Aorta (tissue), 5 donors: ENCODE data around the gene CDC42SE2. TPM values are rescaled to one million over a fixed set of nuclear protein-coding genes. Genes with fewer than 3 reads are reported as not detected.

ENCODE experiments used
- ATAC-seq: fragments of 200-7000 bp; cut with Tn5 transposase; one replicate; pipeline ENCODE4 v1.9.1; 2022; ENCODE audit warnings: moderate library complexity; ENCODE audit not compliant: low FRiP score
- DNase-seq, 2 donors: peaks; one replicate each; pipeline ENCODE4 v3.0.0-alpha.2; 2020
- H3K27ac ChIP-seq, 2 donors: one replicate each; pipeline ENCODE4 v1.5.1; 2013; ENCODE audit warnings: low read length in 2 of 2, mild to moderate bottlenecking in 2 of 2, moderate library complexity in 2 of 2, control low read depth in 1 of 2, inconsistent platforms in 1 of 2, low read depth in 1 of 2
- H3K27me3 ChIP-seq, 2 donors: one replicate each; pipeline ENCODE4 v1.6.1; 2013; ENCODE audit warnings: control low read depth in 1 of 2, low read length in 1 of 2, mild to moderate bottlenecking in 1 of 2, moderate library complexity in 1 of 2; ENCODE audit not compliant: insufficient read depth in 2 of 2, control insufficient read depth in 1 of 2
- H3K36me3 ChIP-seq, 2 donors: one replicate each; pipeline ENCODE4 v1.6.1; 2013; ENCODE audit warnings: control low read depth in 1 of 2, low read length in 1 of 2, mild to moderate bottlenecking in 1 of 2; ENCODE audit not compliant: insufficient read depth in 2 of 2, control insufficient read depth in 1 of 2
- H3K4me1 ChIP-seq, 2 donors: one replicate each; pipeline ENCODE4 v1.6.1; 2013; ENCODE audit warnings: low read length in 2 of 2, control low read depth in 1 of 2, mild to moderate bottlenecking in 1 of 2, moderate library complexity in 1 of 2; ENCODE audit not compliant: insufficient read depth in 2 of 2, control insufficient read depth in 1 of 2
- H3K4me3 ChIP-seq, 2 donors: one replicate each; pipeline ENCODE4 v1.5.1; 2013; ENCODE audit warnings: low read length in 2 of 2, control low read depth in 1 of 2, mild to moderate bottlenecking in 1 of 2
- H3K9me3 ChIP-seq: one replicate; pipeline ENCODE4 v1.6.1; 2013; ENCODE audit warnings: mild to moderate bottlenecking, low read length; ENCODE audit not compliant: control insufficient read depth
- WGBS, 2 donors: extraction: QIAGEN DNeasy Blood & Tissue Kit; methylation state at CpG; one replicate each; pipeline ENCODE4 v1.1.7; 2013; 5-methylcytosine and 5-hydroxymethylcytosine counted together
- intact Hi-C, 2 donors: fragments of 100-400 bp; cut with DNase I; formaldehyde crosslinking; loops; one replicate each; pipeline versions ENCODE4 v1.14.2 to v1.15.0; 2022
- polyA plus RNA-seq, 2 donors: library from polyadenylated mRNA; stranded (reverse); fragments of 200-250 nt; gene quantifications; one replicate each; pipeline ENCODE4 v1.2.3, GENCODE V29; 2013
- total RNA-seq, 2 donors: library from RNA; stranded (reverse); fragmentation: NEBNext Ultra II Directional; extraction: Animal tissue kit (Norgen Biotek cat#: 25700); gene quantifications; one replicate each; pipeline ENCODE4 v1.2.1, GENCODE V29; 2021
- donor health status: healthy with polysubstance abuse.
- donor health status: Bipolar disorder and iron deficiency.
- donor health status: DM: no; HTN: no; CAD: no.
- donor health status: DM: no; HTN: no; CAD: no.
- donor health status: DM: yes; HTN: yes; CAD: no.

CDC42SE2 gene
- total and polyA plus RNA-seq, 4 donors = 12.1 to 30.2 (median 23.0) TPM

DNA sequence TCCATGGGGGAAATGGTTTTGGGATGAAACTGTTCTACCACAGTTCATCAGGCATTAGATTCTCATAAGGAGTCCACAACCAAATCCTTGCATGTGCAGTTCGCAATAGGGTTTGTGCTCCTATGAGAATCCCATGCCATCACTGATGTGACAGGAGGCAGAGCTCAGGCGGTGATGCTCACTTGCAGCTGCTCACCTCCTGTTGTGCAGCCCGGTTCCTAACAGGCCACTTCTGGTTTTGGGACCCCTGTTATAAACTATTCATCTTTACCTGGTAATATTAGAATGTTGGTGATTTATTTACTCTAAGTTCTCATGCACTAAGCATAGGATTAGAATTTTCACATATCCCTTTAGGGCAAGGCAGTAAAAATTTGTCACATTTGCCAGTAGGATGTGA, 122.3 kb downstream of the CDC42SE2 start:
- 98 to 99% methylated on average over 3 of the region's 3 CpGs for WGBS, 2 donors
- Histone ChIP-seq H3K4me3 (no peak overlapping the region), H3K9me3 (no peaks in the 10 kb centered on the region), H3K36me3 (peaks cover 0 to 2% of the 10 kb centered on the region in 2 donors), H3K27me3 (no peaks in the 10 kb centered on the region), H3K4me1 (peaks cover 0 to 2% of the 10 kb centered on the region in 2 donors), H3K27ac (no peak overlapping the region)
- intact Hi-C loops = no loop called here
- DNase-seq (no peak), ATAC-seq (no peak)

DNA sequence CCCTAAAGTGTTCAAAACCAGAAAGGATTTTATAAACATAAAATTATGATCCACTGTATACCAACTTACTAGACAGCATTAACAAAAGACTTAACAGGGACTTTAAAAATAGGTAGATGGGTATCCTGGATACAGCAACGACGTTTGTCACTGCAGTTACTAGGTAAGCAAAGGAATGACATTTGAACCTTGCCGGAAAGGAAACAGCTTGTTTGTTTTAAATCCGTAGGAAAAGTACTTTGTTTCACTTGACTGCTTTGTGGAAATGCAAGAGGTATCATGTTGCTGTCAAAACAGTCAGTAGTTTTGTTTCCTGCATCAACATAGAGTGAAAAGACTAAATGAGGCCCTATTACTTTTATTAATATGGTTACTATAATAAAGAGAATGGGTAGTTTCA, 122.9 kb downstream of the CDC42SE2 start:
- ATAC-seq (no peak), DNase-seq (no peak)
- H3K4me1 ChIP-seq = peaks cover 0 to 2% of the 10 kb centered on the region in 2 donors
- H3K9me3 ChIP-seq = no peaks in the 10 kb centered on the region
- no peak overlapping the region for H3K4me3 ChIP-seq
- H3K36me3 ChIP-seq = peaks cover 0 to 2% of the 10 kb centered on the region in 2 donors
- H3K27ac ChIP-seq = no peak overlapping the region
- intact Hi-C loops = no loop called here
- H3K27me3 ChIP-seq = no peaks in the 10 kb centered on the region
- WGBS, 2 donors = 24 to 25% methylated on average over 4 of the region's 4 CpGs

DNA sequence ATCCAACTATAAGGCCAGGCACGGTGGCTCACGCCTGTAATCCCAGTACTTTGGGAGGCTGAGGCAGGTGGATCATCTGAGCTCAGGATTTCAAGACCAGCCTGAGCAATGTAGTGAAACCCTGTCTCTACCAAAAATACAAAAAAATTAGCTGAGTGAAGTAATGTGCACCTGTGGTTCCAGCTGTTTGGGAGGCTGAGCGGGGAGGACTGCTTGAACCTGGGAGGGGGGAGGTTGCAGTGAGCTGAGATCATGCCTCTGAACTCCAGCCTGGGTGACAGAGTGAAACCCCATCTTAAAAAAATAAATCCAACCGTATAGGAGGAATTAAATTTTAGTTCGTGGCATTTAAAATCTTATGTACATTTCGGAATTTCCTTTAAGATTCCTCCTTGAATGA, 123.4 kb downstream of the CDC42SE2 start:
- DNase-seq = no peak
- H3K4me3 ChIP-seq = no peak overlapping the region
- intact Hi-C loops = no loop called here
- H3K27ac ChIP-seq = no peak overlapping the region
- no peaks in the 10 kb centered on the region for H3K9me3 ChIP-seq
- H3K36me3 ChIP-seq = peaks cover 0 to 2% of the 10 kb centered on the region in 2 donors
- WGBS, 2 donors = 87 to 92% methylated on average over 6 of the region's 6 CpGs
- peaks cover 0 to 2% of the 10 kb centered on the region in 2 donors for H3K4me1 ChIP-seq
- no peak for ATAC-seq
- H3K27me3 ChIP-seq = no peaks in the 10 kb centered on the region

DNA sequence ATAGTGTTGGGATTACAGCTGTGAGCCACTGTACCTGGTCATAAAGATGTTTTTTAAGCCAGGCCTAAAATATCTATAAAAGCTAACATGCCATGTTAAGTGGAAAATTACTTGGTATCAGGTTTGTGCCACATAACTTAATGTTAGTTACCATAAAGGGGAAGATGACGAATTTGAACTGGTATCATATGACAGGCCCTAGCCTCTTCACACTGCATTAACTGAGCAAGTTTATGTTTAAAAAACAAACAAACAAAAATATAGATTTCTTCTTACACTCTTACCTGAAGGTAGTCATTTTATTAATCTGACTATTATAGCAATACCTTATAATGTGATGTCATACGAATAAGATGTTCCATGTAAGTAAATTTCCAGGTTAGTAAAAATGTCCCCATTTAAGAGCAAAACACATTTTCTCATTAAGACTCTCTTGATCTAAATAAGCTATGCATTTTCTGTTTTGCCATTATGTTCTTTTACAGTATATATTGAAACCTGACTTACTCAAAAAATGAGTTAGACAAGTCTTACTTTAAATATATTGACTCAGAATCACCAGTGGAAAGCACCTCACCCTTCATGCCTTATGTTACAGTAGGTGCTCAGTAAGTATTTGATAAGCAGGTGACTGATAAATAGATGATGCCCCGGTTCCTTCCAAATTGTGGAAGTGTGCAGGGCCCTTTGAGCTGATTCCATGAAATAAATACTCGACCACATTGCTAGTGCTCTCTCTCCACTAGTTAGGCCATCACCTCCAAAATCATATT, 125.4 kb downstream of the CDC42SE2 start:
- 90 to 92% methylated on average over 4 of the region's 4 CpGs for WGBS, 2 donors
- H3K9me3 ChIP-seq = no peaks in the 10 kb centered on the region
- no peak overlapping the region for H3K27ac ChIP-seq
- DNase-seq = no peak
- H3K36me3 ChIP-seq = peaks cover 0 to 2% of the 10 kb centered on the region in 2 donors
- no peak overlapping the region for H3K4me3 ChIP-seq
- intact Hi-C loops = no loop called here
- no peaks in the 10 kb centered on the region for H3K27me3 ChIP-seq
- peaks cover 5 to 7% of the 10 kb centered on the region in 2 donors for H3K4me1 ChIP-seq
- ATAC-seq = no peak

DNA sequence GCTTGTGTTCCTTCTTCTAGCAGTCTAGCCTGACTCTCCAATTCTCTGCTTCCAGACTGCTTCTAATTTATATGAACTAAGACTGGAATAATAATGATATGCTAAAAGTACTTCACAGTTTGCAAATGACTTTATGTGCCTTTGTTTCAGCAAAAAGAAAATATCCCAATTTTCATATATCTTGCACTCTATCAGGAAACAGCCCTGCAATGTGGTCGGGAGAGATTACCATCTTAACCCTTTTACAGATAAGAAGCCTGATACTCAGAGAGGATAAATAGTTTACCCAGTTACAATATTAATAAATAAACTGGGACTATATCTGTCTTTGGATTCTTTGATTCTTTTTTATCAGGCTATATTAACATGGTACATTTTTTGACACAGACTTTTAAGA, 126.0 kb downstream of the CDC42SE2 start:
- Histone ChIP-seq H3K9me3 (no peaks in the 10 kb centered on the region), H3K27me3 (no peaks in the 10 kb centered on the region), H3K4me1 (peaks cover 5 to 7% of the 10 kb centered on the region in 2 donors), H3K36me3 (peaks cover 0 to 2% of the 10 kb centered on the region in 2 donors), H3K4me3 (no peak overlapping the region), H3K27ac (no peak overlapping the region)
- no peak for ATAC-seq
- 57 to 78% methylated on average over 1 of the region's 1 CpG for WGBS, 2 donors
- intact Hi-C loops = loop anchor here (10.0 kb wide), 2 partner anchors 125 to 225 kb away; partner anchors contain the start of genes CDC42SE2 (in 2 of the 2) and HINT1 (in 1 of the 2)
- no peak for DNase-seq

DNA sequence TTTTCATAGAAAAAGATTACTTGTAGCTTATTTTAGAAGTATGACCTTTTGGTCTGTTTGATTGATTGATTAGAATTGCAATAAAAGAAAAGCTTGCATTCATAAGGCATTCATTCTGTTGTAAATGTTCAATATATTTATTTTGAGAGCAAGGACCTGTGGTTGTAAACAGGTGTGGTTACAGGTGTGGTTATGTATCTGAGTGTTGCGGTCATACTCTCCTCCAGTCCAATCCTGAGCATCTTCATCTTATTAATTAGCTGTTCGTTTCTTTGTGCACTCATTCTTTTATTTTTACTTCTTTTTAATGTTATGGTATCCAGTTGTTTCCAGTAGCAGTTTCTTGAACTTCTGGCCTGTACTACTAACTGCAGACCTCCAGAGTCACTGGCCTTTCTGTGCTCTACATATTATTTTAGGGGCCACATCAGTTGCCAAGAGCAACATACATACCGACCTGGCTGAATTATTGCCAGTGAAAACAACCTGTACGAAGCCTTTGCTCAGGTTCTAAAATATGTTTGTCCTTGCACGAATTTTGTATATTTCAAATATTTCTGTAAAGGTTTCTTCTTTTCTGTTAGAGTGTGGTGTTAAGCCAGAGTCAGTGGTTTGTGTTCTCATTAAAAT, 128.7 kb downstream of the CDC42SE2 start:
- Histone ChIP-seq H3K36me3 (peaks cover 0 to 2% of the 10 kb centered on the region in 2 donors), H3K4me1 (peaks cover 3 to 7% of the 10 kb centered on the region in 2 donors), H3K27me3 (no peaks in the 10 kb centered on the region), H3K4me3 (no peak overlapping the region), H3K27ac (no peak overlapping the region), H3K9me3 (no peaks in the 10 kb centered on the region)
- DNase-seq = no peak
- ATAC-seq = no peak
- WGBS, 2 donors = 35 to 39% methylated on average over 5 of the region's 5 CpGs
- intact Hi-C loops = loop anchor here (10.0 kb wide), 2 partner anchors 128 to 228 kb away; partner anchors contain the start of genes CDC42SE2 (in 2 of the 2) and HINT1 (in 1 of the 2)

DNA sequence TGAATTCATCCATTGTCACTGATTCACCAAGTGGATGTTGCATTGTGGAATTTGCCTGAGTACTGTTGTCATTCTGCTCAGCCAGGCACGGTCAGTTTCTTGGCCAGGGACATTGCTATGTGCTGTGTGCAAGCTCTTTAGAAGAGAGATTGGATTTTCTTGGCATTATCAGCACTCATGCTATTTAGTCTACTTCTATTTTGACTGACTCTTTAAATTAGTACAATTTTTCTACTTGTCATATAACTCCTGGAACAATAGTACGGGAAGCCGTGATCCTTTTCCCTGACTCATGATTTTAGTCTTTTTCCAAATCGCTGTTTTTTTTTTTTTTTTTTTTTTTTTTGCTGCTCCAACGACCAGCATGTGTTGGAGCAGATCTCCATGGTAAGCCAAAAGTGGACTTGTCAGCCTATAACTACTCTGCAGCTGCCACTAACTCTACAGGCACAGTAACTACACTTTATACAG, 129.7 kb downstream of the CDC42SE2 start:
- 2 to 5% methylated on average over 5 of the region's 5 CpGs for WGBS, 2 donors
- Histone ChIP-seq H3K36me3 (no peaks in the 10 kb centered on the region), H3K4me1 (peaks cover 3 to 7% of the 10 kb centered on the region in 2 donors), H3K27me3 (no peaks in the 10 kb centered on the region), H3K27ac (no peak overlapping the region), H3K4me3 (no peak overlapping the region), H3K9me3 (no peaks in the 10 kb centered on the region)
- DNase-seq (peak in 1 of 2 donors; percentile 52), ATAC-seq (peak; percentile 68)
- intact Hi-C loops = loop anchor here (10.0 kb wide), 2 partner anchors 129 to 229 kb away; partner anchors contain the start of genes CDC42SE2 (in 2 of the 2) and HINT1 (in 1 of the 2)

DNA sequence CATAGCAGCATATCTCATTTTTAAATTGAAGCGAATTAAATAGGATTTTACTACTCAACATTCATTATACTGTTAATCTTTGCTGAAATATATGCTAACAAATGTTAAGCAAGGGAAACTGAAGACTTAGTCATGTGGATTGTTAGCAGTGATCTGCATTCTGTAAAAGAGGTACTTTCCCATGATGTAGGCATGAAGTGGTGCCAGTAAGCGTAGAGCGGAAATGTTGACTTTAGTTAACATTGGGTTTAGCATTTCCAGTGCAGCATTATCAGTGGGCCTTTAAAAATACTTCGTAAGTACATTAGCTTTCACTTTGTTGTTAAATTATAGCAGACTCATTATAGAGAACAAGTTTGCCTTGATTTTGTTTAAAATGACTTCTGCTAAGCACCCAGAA, 130.3 kb downstream of the CDC42SE2 start:
- intact Hi-C loops = loop anchor here (10.0 kb wide), 2 partner anchors 129 to 229 kb away; partner anchors contain the start of genes CDC42SE2 (in 2 of the 2) and HINT1 (in 1 of the 2)
- DNase-seq = no peak
- Histone ChIP-seq H3K4me3 (no peak overlapping the region), H3K27me3 (no peaks in the 10 kb centered on the region), H3K36me3 (no peaks in the 10 kb centered on the region), H3K9me3 (no peaks in the 10 kb centered on the region), H3K27ac (no peak overlapping the region), H3K4me1 (peaks cover 3 to 7% of the 10 kb centered on the region in 2 donors)
- ATAC-seq = peak; percentile 46
- 1 to 6% methylated on average over 4 of the region's 4 CpGs for WGBS, 2 donors
